Measurements from ENCODE around the gene LITAF.
A peak's percentile ranks its signal among the peaks of the same experiment; 100 is the strongest.
"Not testable (repeated sequence)": the region's sequence is repeated elsewhere in the genome, so short reads cannot be mapped to it uniquely, and the experiment has no call there.

LITAF gene

DNA sequence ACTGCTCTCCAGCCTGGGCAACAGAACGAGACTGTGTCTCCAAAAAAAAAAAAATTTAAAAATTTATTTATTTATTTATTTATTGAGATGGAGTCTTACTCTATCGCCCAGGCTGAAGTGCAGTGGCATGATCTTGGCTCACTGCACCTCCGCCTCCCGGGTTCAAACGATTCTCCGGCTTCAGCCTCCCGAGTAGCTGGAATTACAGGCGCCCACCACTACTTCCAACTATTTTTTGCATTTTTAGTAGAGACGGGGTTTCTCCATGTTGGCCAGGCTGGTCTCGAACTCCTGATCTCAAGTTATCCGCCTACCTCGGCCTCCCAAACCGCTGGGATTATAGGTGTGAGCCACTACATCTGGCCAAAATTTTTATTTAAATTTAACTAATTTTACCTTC lies 73.4 kb downstream of the LITAF start:
- DNase-seq, result not testable (repeated sequence)

DNA sequence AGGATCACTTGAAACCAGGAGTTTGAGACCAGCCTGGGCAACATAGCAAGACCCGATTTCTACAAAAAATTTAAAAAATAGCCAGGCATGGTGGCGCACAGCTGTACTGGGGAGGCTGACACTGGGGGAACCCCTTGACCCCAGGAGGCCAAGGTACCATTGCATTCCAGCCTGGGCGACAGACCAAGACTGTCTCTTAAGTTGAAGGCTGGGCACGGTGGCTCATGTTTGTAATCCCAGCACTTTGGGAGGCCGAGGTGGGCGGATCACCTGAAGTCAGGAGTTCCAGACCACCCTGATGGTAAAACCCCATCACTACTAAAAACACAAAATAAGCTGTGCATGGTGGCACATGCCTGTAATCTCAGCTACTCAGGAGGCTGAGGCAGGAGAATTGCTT lies 74.9 kb downstream of the LITAF start:
- DNase-seq, result no peak

DNA sequence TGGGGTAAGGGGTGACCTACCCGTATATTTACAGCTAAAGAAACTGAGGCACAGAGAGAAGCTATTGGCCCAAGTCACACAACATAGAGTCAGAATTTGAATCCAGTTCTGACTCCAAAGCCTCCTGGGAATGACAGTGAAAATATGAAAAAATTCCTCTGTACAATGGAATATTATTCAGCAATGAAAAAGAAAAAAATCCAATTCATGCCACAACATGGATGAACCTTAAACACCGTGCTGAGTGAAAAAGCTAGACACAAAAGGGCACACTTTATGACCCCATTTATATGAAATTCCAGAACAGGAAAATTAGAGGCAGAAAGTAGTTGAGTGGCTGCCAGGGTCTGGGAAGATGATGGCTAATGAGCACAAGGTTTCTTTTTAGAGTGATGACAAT lies 75.4 kb downstream of the LITAF start:
- no peak for DNase-seq

DNA sequence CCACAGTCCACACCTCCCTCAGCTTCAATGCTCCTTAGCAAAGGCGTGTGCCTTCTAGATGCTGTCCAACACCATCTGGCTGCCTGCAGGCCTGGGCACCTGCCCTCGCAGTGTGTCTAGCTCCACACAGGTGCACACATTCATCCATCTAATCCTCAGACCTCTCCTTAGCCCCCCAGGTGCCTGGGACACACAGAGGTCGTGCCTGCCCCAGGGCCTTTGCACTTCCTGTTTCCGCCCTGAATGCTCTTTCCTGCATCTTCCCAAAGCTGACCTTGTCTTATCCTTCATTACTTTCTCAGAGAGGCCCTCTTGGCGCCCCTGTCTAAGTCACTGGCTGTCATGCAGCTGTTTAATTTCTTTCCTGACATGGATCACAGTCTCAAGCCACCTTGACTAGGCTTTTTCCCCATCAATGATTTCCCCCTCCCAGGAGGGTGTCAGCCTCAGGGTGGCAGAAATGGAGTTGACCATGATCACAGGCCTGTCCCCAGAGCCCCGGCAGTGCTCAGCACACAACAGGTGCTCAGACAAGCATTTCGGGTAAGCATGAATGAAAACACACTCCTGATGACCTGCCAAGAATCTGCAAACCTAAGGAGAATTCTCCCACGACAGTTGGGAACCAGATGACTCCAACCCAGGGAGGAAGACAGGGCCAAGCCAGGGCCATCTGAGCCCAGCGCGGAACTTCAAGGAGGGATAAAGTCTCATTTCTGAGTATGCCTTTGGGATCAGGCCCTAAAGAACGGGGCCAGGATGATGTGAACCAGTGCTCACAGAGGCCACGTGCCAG lies 76.3 kb downstream of the LITAF start:
- DNase-seq, result no peak

DNA sequence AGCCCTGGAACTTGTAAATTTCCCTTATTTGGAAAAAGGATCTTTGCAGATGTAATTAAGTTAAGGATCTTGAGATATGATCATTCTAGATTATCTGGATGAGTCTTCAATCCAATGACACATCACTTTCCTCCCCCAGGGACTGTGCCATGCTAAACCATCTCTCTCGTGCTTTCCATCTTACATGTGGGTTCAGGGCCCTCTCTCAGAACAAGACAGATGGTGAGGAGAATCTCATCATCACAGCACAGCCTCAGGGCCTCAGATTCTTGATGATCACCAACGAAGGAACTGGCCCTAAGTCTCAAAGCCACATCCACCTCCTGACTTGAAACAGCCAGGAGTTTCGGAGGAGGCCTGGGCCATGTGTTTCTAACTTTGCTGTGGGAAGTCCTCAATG lies 78.7 kb downstream of the LITAF start:
- no peak for DNase-seq

DNA sequence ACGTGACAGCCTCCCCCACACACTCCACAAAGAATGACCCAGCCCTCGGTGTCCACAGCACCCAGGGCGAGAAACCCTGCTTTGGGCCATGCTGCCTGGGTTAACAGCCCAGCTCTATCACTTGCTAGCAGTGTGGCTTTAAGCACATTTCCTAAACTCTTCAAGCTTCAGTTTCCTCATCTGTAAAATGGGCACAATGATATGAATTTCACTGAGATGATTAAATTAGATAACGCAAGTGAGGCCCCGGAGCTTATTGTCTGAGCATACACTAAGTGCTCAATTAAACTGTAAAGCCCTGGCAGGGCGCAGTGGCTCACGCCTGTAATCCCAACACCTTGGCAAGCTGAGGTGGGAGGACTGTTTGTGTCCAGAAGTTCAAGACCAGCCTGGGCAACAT lies 79.4 kb downstream of the LITAF start:
- no peak for DNase-seq

DNA sequence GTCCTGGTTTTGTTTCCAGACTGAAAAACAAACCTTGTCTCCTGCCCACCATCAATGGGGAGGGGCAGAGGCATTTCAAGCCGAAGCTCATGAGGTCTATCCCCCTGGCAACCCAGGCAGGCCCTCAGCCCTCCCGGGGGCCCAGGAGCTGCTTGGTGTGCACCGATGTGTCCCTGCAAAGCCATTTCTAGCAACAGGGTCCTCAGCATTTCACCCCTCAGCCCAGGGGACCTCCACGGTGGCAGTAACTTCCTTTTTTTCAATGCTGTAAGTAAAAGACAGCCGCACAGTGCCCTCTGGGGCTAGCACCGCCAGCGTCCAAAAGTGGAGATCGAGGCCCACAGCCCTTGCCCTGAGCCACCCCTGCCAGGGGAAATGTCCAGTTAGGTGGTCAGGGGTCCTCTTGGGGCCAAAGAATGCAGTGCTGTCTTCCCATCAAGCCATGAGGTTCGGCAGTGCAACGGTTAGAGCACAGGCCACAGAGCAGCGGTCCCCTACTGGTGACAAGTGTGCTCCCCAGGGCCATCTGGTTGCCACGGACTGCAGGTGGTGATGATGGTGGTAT lies 79.9 kb downstream of the LITAF start:
- no peak for DNase-seq

DNA sequence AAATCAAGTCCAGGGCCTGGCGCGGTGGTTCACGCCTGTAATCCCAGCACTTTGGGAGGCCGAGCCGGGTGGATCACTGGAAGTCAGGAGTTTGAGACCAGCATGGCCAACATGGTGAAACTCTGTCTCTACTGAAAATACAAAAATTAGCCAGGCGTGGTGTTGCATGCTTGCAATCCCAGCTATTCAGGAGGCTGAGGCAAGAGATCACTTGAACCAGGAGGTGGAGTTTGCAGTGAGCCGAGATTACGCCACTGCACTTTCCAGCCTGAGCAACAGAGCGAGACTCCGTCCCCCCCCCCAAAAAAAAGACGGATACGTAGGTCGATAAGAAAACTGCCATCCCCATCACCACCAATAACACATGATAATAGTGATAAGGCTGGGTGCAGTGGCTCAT lies 82.5 kb downstream of the LITAF start:
- not testable (repeated sequence) for DNase-seq

DNA sequence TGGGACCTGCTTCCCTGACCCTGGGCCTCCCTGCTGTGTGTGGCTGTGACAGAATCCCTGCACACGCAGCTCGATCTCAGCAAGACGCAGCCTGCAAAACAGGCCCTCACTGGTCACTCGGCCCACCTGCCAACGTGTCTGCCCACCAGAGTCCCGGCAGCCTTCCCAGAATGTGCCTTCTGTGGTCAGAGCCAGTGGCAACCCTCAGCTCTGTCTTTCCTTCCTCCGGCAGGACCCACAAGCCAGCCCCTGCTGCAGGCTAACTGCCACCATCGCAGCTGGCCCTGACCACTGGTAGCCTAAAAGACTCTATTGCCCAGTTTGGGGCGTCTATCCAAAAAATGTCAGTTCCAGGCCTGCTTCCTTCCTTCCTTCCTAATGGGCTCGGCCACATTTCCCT lies 83.2 kb downstream of the LITAF start:
- DNase-seq, result no peak

DNA sequence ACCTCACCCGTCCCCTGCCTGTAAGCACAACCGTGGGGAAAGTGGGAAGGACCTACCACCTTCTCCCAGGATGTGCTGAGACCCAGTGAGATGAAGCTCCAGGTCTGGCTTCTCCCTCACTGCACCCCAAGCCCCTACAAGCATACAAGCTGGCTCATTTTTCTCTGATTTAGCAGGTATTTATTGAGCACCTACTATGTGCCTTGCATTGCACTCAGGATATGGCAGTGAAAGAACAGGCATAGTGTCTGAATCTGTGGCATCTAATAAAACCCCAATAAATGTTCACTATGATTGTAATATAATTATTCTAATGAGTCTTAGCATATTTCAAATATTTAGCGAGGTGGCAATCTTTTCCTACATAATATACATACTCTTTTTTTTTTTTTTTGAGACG lies 84.5 kb downstream of the LITAF start:
- DNase-seq, result no peak

DNA sequence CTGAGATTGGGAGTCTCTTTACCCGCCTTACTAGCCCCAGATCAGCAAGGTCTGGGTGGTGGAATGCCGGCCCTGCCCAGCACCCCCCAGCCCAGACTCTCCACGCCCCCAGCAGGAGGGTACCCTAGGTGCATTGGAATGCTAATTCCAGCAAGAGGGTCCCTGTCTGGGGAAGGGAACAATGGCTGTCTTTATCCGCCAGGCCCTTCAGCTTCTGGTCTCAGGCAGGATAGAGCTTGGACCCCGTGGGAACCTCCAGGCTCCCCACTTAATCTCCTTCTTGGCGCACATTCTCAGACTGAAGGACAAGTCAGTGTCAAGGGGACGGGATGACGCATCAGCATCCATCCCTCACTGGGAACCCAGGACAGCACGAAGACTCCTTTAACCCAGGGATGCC lies 85.1 kb downstream of the LITAF start:
- no peak for DNase-seq

DNA sequence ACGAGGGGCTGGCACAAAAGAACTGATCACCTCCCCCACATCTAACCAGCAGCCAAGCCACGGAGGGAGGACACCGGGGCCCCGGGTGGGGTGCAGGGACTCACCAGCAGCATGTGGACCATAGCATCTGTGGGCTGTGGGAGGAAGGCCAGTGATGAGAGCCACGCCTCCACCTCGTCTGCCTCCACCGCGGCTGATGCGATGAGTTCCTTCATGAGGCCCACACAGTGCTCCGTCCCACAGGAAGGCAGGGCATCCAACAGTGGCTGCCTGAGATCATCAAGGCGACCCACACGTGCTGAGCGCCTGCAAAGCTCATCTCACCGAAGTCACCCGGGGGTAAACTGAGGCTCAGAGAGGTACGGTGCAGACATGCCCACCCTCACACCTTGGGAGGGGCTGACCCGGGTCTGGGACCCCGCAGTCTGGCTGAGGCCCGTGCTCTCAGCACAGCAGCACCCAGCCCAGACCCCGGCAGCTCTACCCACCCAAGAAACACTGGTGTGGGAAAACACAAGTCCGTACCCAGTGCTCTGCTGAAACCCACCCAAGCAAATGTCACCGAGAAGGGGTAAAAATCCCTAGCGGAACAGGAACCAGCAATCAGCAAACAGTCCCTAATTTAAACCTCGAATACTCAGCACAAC lies 85.9 kb downstream of the LITAF start:
- DNase-seq, result peak; percentile 19

DNA sequence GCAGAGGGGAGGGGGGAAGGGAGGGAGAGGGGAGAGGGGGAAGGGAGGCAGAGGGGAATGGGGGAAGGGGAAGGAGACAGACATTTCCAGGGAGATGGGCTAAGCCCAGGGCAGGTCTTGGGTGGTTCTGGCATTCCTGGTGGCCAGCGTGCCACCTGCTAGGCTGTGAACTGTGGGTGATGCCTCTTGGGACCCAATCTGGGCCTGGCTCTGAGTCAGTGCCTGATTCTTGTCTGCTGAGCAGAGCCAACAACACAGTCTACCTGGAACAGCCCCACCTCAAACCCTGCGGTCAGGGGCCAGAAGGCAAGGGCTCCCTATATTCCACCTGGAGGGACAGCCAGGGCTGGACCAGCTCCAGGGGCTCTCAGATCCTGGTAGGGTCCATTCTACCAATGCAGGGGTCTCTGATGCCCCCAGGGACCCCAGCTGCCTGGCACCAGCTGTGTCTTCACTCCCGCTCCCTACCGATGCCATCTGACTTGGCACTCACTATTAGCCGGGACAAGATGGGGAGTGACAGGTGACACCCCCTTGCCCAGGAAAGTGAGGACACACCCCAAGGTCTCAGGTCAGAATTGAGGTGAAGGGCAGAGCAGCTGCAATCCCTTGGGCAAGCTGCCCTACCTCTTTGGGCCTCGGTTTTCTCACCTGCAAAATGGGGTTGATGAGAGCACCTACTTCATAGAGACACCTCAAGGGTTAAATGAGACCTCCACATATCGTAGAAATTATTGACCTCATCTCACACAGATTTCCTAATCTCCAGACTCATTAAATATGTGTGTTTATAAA lies 87.2 kb downstream of the LITAF start:
- peak; percentile 15 for DNase-seq

DNA sequence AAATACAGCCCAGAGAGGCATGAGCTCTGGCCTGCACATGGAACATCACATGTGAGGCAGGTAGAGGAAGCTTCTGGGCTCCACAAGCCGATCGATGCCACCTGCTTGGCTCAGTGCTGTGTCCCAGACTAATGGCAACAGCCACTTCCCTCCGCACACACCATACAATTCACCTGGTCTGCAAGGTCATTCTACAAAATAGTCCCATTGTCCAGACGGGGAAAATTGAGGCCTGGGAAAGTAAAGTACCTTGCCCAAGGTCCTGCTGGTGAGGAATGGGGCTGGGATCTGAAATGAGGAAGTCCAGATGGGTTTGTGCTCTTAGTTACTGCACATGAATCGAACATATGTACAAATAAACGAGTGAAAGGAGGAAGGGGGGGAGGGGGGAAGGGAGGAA lies 88.0 kb downstream of the LITAF start:
- peak; percentile 13 for DNase-seq

DNA sequence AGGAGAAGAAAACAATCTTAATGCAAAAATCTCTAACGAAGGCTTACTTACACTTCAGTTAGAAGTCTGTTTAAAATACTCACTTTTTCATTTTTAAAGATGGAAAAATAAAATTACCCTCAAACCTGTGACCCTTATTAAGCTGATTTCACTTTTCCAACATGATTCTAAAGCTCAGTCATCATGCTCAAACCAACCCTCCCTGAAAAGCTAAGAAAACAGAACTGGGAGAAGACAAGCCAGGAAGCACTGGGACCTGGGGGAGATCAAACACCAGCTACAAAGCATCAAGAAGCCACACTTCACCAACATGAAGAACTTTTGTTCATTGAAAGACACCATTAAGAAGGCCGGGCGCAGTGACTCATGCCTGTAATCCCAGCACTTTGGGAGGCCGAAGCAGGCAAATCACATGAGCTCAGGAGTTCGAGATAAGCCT lies 88.8 kb downstream of the LITAF start:
- DNase-seq, result peak; percentile 24
